Measurements from ENCODE around the gene FOXE1. TPM values are rescaled to one million over a fixed set of nuclear protein-coding genes. Genes with fewer than 3 reads are reported as not detected.

Gene FOXE1
- total RNA-seq, 1 experiment from 2014 or later: not detected

DNA sequence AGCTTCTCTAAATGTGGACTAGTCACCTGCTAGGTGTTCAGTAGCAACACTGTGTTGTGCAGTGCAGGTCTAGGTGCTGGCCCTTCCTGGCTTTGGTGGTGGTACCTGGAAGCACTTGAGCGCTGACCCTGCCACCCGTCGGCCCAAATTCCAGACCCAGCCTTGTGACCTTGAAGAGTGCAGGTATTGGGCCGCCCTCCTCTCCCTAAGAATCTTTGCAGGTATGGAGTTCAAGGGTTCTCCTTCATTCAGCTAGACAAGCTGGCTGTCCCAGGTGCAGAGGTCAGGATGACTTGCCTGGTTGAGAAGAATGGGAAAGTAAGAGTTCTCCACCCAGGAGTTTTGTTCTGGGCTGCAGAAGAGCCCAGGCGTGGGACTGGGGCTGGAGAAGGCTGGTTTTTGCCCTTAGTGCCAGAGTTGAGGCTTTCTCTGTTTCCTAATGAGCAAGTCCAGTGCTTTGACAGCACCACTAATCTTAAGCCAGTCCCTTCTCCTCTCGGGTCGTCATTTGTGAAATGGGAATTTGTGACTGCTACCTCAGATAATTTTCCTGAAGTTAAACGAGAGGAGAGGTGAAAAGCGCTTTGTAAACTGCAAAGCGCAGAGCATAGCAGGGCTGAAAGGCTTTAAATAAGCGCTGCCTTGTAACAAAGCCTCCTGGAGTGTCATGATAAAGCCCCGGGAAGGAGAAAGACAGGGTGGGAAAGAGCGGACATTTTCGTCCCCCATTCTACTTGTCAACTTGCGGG lies 4.0 kb downstream of the FOXE1 start:
- Mint-ChIP-seq H3K36me3 (ENCODE audit: insufficient read depth, unreplicated experiment) (no peaks in the 10 kb centered on the region), H3K27me3 (ENCODE audit: insufficient read depth, unreplicated experiment) (peaks cover 36% of the 10 kb centered on the region), H3K4me3 (ENCODE audit: unreplicated experiment) (no peak overlapping the region), H3K27ac (ENCODE audit: low read depth, unreplicated experiment) (no peak overlapping the region), H3K9me3 (ENCODE audit: unreplicated experiment) (no peaks in the 10 kb centered on the region), H3K4me1 (ENCODE audit: insufficient read depth, unreplicated experiment) (no peaks in the 10 kb centered on the region)
- BruUV-seq (replicated peaks): no TSS peak
- TF ChIP-seq, protein P1, sequence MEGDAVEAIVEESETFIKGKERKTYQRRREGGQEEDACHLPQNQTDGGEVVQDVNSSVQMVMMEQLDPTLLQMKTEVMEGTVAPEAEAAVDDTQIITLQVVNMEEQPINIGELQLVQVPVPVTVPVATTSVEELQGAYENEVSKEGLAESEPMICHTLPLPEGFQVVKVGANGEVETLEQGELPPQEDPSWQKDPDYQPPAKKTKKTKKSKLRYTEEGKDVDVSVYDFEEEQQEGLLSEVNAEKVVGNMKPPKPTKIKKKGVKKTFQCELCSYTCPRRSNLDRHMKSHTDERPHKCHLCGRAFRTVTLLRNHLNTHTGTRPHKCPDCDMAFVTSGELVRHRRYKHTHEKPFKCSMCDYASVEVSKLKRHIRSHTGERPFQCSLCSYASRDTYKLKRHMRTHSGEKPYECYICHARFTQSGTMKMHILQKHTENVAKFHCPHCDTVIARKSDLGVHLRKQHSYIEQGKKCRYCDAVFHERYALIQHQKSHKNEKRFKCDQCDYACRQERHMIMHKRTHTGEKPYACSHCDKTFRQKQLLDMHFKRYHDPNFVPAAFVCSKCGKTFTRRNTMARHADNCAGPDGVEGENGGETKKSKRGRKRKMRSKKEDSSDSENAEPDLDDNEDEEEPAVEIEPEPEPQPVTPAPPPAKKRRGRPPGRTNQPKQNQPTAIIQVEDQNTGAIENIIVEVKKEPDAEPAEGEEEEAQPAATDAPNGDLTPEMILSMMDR (IDR thresholded peaks at IDR 0.05; ENCODE audit: unreplicated experiment): no peak
- intact Hi-C loops (cut with micrococcal nuclease): no loop called here
- POLR2A ChIA-PET: no interaction called here
- CTCF ChIA-PET: no interaction called here
- DNase-seq (ENCODE audit: unreplicated experiment): no peak

DNA sequence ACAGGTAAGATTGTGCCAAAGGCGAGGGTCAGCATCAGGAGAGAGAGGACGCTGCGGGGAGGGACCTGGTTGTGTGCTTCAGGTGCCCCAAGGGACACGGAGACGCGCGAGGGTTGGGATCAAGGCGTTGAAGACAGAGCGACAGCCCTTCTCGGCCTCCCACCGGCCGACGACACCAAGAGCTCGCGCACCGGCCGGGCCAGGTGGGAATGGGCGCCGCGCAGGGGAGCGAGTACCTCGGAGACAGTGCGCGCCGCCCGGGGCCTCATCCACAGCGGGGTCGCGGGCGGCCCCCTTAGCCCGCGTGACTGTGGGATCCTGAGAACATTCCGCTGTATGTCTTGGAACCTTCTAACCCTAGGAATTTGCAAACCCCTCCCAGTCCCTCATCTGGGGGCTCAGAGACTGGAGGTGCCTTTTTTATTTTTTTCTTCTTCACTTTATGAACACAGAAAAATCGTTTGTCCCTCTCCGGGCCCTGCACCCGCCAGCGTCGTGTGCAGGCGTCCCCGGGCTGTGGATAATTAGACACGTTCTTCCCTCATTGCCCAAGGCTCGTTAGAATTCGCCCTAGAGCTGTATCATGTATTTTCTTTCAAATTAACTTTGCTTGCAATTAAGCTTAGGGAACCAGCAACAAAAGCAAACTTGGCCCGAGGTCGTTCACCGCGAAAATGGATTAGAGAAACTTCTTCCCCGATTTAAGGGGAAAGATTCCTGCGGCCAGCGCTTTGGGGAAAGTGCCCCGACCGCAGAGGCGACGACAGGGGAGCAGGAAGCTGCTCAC lies 4.8 kb downstream of the FOXE1 start:
- no peak overlapping the region for H3K27ac Mint-ChIP-seq (ENCODE audit: low read depth, unreplicated experiment)
- ChIA-PET POLR2A (no interaction called here), CTCF (interaction anchor here (0.6 kb wide), 1 partner anchor 38 kb away, joined by 3 read pairs; no protein-coding TSS in a partner anchor)
- no peaks in the 10 kb centered on the region for H3K9me3 Mint-ChIP-seq (ENCODE audit: unreplicated experiment)
- no peak for DNase-seq (ENCODE audit: unreplicated experiment)
- TF ChIP-seq, protein P1 (IDR thresholded peaks at IDR 0.05; ENCODE audit: unreplicated experiment): no peak
- H3K4me3 Mint-ChIP-seq (ENCODE audit: unreplicated experiment): no peak overlapping the region
- no peaks in the 10 kb centered on the region for H3K36me3 Mint-ChIP-seq (ENCODE audit: insufficient read depth, unreplicated experiment)
- H3K4me1 Mint-ChIP-seq (ENCODE audit: insufficient read depth, unreplicated experiment): no peaks in the 10 kb centered on the region
- BruUV-seq (replicated peaks): no TSS peak
- intact Hi-C loops (cut with micrococcal nuclease): no loop called here
- H3K27me3 Mint-ChIP-seq (ENCODE audit: insufficient read depth, unreplicated experiment): peaks cover 36% of the 10 kb centered on the region

DNA sequence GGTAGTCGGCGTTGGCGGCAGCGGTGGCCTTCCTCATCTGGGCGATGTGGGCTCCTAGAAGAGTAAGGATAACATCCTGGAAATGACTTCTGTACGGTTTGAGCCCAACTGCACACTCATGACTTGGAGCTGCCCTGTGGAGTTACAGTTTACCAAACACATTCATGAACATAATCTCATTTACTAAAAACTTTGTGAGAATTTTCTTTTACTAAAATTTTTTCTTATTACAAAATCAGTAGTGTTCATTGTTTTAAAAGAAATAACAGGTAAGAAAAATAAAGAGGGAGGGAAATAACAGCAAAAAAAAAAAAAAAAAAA lies 5.3 kb downstream of the FOXE1 start:
- BruUV-seq (replicated peaks): no TSS peak
- H3K27me3 Mint-ChIP-seq (ENCODE audit: insufficient read depth, unreplicated experiment): peaks cover 36% of the 10 kb centered on the region
- DNase-seq (ENCODE audit: unreplicated experiment): no peak
- ChIA-PET POLR2A (no interaction called here), CTCF (no interaction called here)
- H3K27ac Mint-ChIP-seq (ENCODE audit: low read depth, unreplicated experiment): no peak overlapping the region
- H3K9me3 Mint-ChIP-seq (ENCODE audit: unreplicated experiment): no peaks in the 10 kb centered on the region
- intact Hi-C loops (cut with micrococcal nuclease): no loop called here
- no peak overlapping the region for H3K4me3 Mint-ChIP-seq (ENCODE audit: unreplicated experiment)
- TF ChIP-seq, protein P1 (IDR thresholded peaks at IDR 0.05; ENCODE audit: unreplicated experiment): no peak
- H3K4me1 Mint-ChIP-seq (ENCODE audit: insufficient read depth, unreplicated experiment): no peaks in the 10 kb centered on the region
- no peaks in the 10 kb centered on the region for H3K36me3 Mint-ChIP-seq (ENCODE audit: insufficient read depth, unreplicated experiment)

DNA sequence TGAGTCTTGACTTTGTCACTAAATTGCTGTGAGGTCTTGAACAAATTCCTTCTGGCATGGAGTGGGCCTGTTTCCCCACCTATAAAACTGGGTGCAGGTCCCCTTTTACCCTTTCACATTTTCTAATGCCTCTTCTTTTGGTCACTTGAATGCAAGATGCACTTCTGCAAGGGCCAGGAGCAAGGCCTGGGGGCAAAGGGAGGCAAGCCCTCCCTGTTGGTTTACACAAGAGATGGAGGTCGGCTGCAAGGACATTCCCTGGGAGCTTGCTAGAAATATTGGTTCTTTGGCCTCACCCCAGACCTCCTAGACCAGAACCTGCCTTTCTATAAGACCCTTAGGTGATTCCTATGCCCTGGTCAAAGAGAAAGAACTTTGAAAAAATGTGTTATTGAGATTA lies 5.8 kb downstream of the FOXE1 start:
- H3K27ac Mint-ChIP-seq (ENCODE audit: low read depth, unreplicated experiment): no peak overlapping the region
- H3K4me1 Mint-ChIP-seq (ENCODE audit: insufficient read depth, unreplicated experiment): no peaks in the 10 kb centered on the region
- no peak for DNase-seq (ENCODE audit: unreplicated experiment)
- no peaks in the 10 kb centered on the region for H3K36me3 Mint-ChIP-seq (ENCODE audit: insufficient read depth, unreplicated experiment)
- ChIA-PET POLR2A (interaction anchor here (0.7 kb wide), 1 partner anchor 256 kb away, joined by 4 read pairs; no protein-coding TSS in a partner anchor), CTCF (no interaction called here)
- H3K9me3 Mint-ChIP-seq (ENCODE audit: unreplicated experiment): no peaks in the 10 kb centered on the region
- TF ChIP-seq, protein P1 (IDR thresholded peaks at IDR 0.05; ENCODE audit: unreplicated experiment): no peak
- no TSS peak for BruUV-seq (replicated peaks)
- peaks cover 36% of the 10 kb centered on the region for H3K27me3 Mint-ChIP-seq (ENCODE audit: insufficient read depth, unreplicated experiment)
- intact Hi-C loops (cut with micrococcal nuclease): no loop called here
- H3K4me3 Mint-ChIP-seq (ENCODE audit: unreplicated experiment): no peak overlapping the region
